Stimulated activated CD8-positive, alpha-beta memory T cell treated with anti-CD3 and anti-CD28 coated beads, Interleukin-15, amount 100 ng/mL, for 24 hours (primary cell): ENCODE results near the gene CROCC.

Experiments
- DNase-seq: peaks from one replicate; pipeline ENCODE4 v3.0.0-alpha.2; 2020; ENCODE audit warnings: low read depth

CROCC gene

GRCh38 chr1:16967962-16968361 is 46.2 kb downstream of the CROCC start:
- no peak for DNase-seq

GRCh38 chr1:16968372-16968771 is 46.6 kb downstream of the CROCC start:
- no peak for DNase-seq

GRCh38 chr1:16969057-16969611 is 47.4 kb downstream of the CROCC start:
- no peak for DNase-seq

- no peak for DNase-seq
These were observed 47.9 kb downstream of the CROCC start for GRCh38 chr1:16969651-16970050.

- DNase-seq, result no peak
These were observed 48.6 kb downstream of the CROCC start for GRCh38 chr1:16970132-16970910.

- no peak for DNase-seq
These were observed 49.8 kb downstream of the CROCC start for GRCh38 chr1:16971341-16972188.

GRCh38 chr1:16972189-16972895 is 50.6 kb downstream of the CROCC start:
- no peak for DNase-seq

- DNase-seq, result no peak
These were observed 51.5 kb downstream of the CROCC start for GRCh38 chr1:16973215-16973614.

GRCh38 chr1:16975211-16975610 is 53.5 kb downstream of the CROCC start:
- no peak for DNase-seq

GRCh38 chr1:16975838-16976237 is 54.1 kb downstream of the CROCC start:
- no peak for DNase-seq

- no peak for DNase-seq
These were observed 55.2 kb downstream of the CROCC start for GRCh38 chr1:16976966-16977365.

- DNase-seq, result no peak
These were observed 55.6 kb downstream of the CROCC start for GRCh38 chr1:16977377-16977776.

GRCh38 chr1:16978139-16978538 is 56.4 kb downstream of the CROCC start:
- no peak for DNase-seq

- DNase-seq, result no peak
These were observed 57.1 kb downstream of the CROCC start for GRCh38 chr1:16978567-16979474.

GRCh38 chr1:16979475-16980327 is 58.0 kb downstream of the CROCC start:
- no peak for DNase-seq

- DNase-seq, result no peak
These were observed 58.9 kb downstream of the CROCC start, which contains the start of gene MFAP2 for GRCh38 chr1:16980473-16981268. Gene MFAP2 (minus strand): TSS chr1:16980620. CDS start chr1:16978273, 2,347 bp downstream.

GRCh38 chr1:16981269-16981849 is 59.6 kb downstream of the CROCC start:
- no peak for DNase-seq

- DNase-seq, result no peak
These were observed 61.2 kb downstream of the CROCC start for GRCh38 chr1:16982902-16983301.

- DNase-seq, result no peak
These were observed 61.9 kb downstream of the CROCC start for GRCh38 chr1:16983649-16984048.
